HG03108 (cell line): Measurements from ENCODE around the gene CFAP107.
"Not testable (repeated sequence)": the region's sequence is repeated elsewhere in the genome, so short reads cannot be mapped to it uniquely, and the experiment has no call there.

Experiments
- ATAC-seq: cut with Tn5 transposase; IDR thresholded peaks from one replicate; pipeline ENCODE4 v1.9.1; 2021; ENCODE audit warnings: moderate library complexity; ENCODE audit not compliant: unreplicated experiment

Gene CFAP107

GRCh38 chr1:12745992-12746323 is at the start of gene CFAP107:
CFAP107 (plus strand) TSS chr1:12746200; CDS start chr1:12746431, 231 bp downstream.
- no peak for ATAC-seq

GRCh38 chr1:12696658-12697057 is 49.3 kb upstream of the CFAP107 start:
- no peak for ATAC-seq

- no peak for ATAC-seq
Measured at GRCh38 chr1:12697397-12697796, 48.6 kb upstream of the CFAP107 start.

GRCh38 chr1:12703821-12704451 is 42.1 kb upstream of the CFAP107 start:
- ATAC-seq = no peak

- no peak for ATAC-seq
Measured at GRCh38 chr1:12706061-12706460, 39.9 kb upstream of the CFAP107 start.

- no peak for ATAC-seq
Measured at GRCh38 chr1:12708396-12709090, 37.5 kb upstream of the CFAP107 start.

GRCh38 chr1:12709091-12709491 is 36.9 kb upstream of the CFAP107 start:
- ATAC-seq = no peak

GRCh38 chr1:12709696-12710095 is 36.3 kb upstream of the CFAP107 start:
- no peak for ATAC-seq

GRCh38 chr1:12711536-12711935 is 34.5 kb upstream of the CFAP107 start:
- no peak for ATAC-seq

GRCh38 chr1:12712076-12712475 is 33.9 kb upstream of the CFAP107 start:
- no peak for ATAC-seq

GRCh38 chr1:12712929-12713328 is 33.1 kb upstream of the CFAP107 start:
- ATAC-seq = no peak

- not testable (repeated sequence) for ATAC-seq
Measured at GRCh38 chr1:12713651-12714050, 32.3 kb upstream of the CFAP107 start.

GRCh38 chr1:12714710-12715475 is 31.1 kb upstream of the CFAP107 start:
- ATAC-seq = no peak

GRCh38 chr1:12715896-12716437 is 30.0 kb upstream of the CFAP107 start, which contains the start of gene AADACL3:
AADACL3 (plus strand) TSS chr1:12716110; CDS start chr1:12716177, 67 bp downstream.
- ATAC-seq = no peak

GRCh38 chr1:12717301-12717838 is 28.6 kb upstream of the CFAP107 start:
- ATAC-seq = no peak

- ATAC-seq = no peak
Measured at GRCh38 chr1:12722626-12723025, 23.4 kb upstream of the CFAP107 start.

GRCh38 chr1:12728391-12728790 is 17.6 kb upstream of the CFAP107 start:
- no peak for ATAC-seq

GRCh38 chr1:12730156-12730555 is 15.8 kb upstream of the CFAP107 start:
- no peak for ATAC-seq

GRCh38 chr1:12731084-12731483 is 14.9 kb upstream of the CFAP107 start:
- ATAC-seq = not testable (repeated sequence)

- ATAC-seq = no peak
Measured at GRCh38 chr1:12734651-12735050, 11.3 kb upstream of the CFAP107 start.

GRCh38 chr1:12738934-12739333 is 7.1 kb upstream of the CFAP107 start:
- no peak for ATAC-seq
